GM12878 (cell line): Measurements from ENCODE around the gene GALE. TPM values are rescaled to one million over a fixed set of nuclear protein-coding genes. Genes with fewer than 3 reads are reported as not detected.

ENCODE experiments used
- ATAC-seq: fragments of 200-7000 bp; cut with Tn5 transposase; 3 replicates; pipeline ENCODE4 v1.9.1; 2020; ENCODE audit warnings: mild to moderate bottlenecking, moderate library complexity
- BruUV-seq: library from RNA; stranded (reverse); fragments of 400-500 nt; replicated peaks from 2 replicates; lab custom pipeline; 2021; lab: Mats Ljungman, UMichigan
- CTCF ChIA-PET: fragments of 300-600 bp; sonication (Branson Sonifier 250); formaldehyde crosslinking; extraction: SDS; loops from one replicate; lab custom pipeline; 2021; ENCODE audit warnings: inconsistent platforms; lab: Yijun Ruan, JAX
- POLR2A ChIA-PET: fragments of 350-600 bp; formaldehyde crosslinking; extraction: SDS; loops from one replicate; lab custom pipeline; 2021; ENCODE audit warnings: inconsistent platforms; lab: Charles Lee
- RAD21 ChIA-PET: fragments of 300-600 bp; sonication (Branson Sonifier 250); formaldehyde crosslinking; loops from one replicate; lab custom pipeline; 2023; ENCODE audit warnings: antibody characterized with exemption; ENCODE audit not compliant: unreplicated experiment; lab: Charles Lee
- SMC1A ChIA-PET: fragments of 300-600 bp; sonication (Branson Sonifier 250); formaldehyde crosslinking; loops from one replicate; lab custom pipeline; 2023; ENCODE audit not compliant: unreplicated experiment, uncharacterized antibody; lab: Charles Lee
- DNase-seq: peaks from one replicate; pipeline ENCODE4 v3.0.0-alpha.2; 2011; ENCODE audit warnings: low read depth, low spot score
- FAIRE-seq: peaks from 3 replicates; lab custom pipeline; 2011; peaks lifted over from hg19 to GRCh38; lab: Jason Lieb, UNC
- H2AFZ ChIP-seq: 2 replicates; pipeline ENCODE4 v1.6.0; 2011; ENCODE audit warnings: low read depth, low read length, control low read depth; ENCODE audit not compliant: control insufficient read depth
- H3K27ac ChIP-seq: 2 replicates; pipeline ENCODE4 v1.5.1; 2011; ENCODE audit warnings: control low read depth; ENCODE audit not compliant: control insufficient read depth, insufficient read depth
- H3K27me3 ChIP-seq, 2 experiments: replicated peaks in 1 of 2; 2 replicates each; pipeline versions ENCODE4 v1.6.0 to v1.6.1; 2011; ENCODE audit warnings: low read length in 1 of 2; ENCODE audit not compliant: control insufficient read depth in 2 of 2, insufficient read depth in 2 of 2
- H3K36me3 ChIP-seq, 2 experiments: 2 replicates each; pipeline ENCODE4 v1.5.1; 2011; ENCODE audit warnings: low read length in 1 of 2; ENCODE audit not compliant: control insufficient read depth in 2 of 2, insufficient read depth in 2 of 2
- H3K4me1 ChIP-seq: 2 replicates; pipeline ENCODE4 v1.6.1; 2011; ENCODE audit warnings: mild to moderate bottlenecking, low read length, moderate library complexity, mixed read lengths; ENCODE audit not compliant: control insufficient read depth, insufficient read depth
- H3K4me2 ChIP-seq: 2 replicates; pipeline ENCODE4 v1.6.0; 2011; ENCODE audit warnings: control low read depth; ENCODE audit not compliant: control insufficient read depth, insufficient read depth
- H3K4me3 ChIP-seq: fragments of 200-600 bp; sonication (generic); 2 replicates; pipeline ENCODE4 v1.5.1; 2016
- H3K79me2 ChIP-seq: 2 replicates; pipeline ENCODE4 v1.6.0; 2011; ENCODE audit warnings: low read length; ENCODE audit not compliant: control insufficient read depth, insufficient read depth
- H3K9ac ChIP-seq: 2 replicates; pipeline ENCODE4 v1.8.0; 2011; ENCODE audit warnings: low read length, control low read depth, mixed read lengths; ENCODE audit not compliant: control insufficient read depth, insufficient read depth
- H3K9me3 ChIP-seq: replicated peaks from 3 replicates; pipeline ENCODE4 v1.5.1; 2011; ENCODE audit warnings: mild to moderate bottlenecking, low read length; ENCODE audit not compliant: control insufficient read depth, insufficient read depth
- H4K20me1 ChIP-seq: 2 replicates; pipeline ENCODE4 v1.6.0; 2011; ENCODE audit not compliant: control insufficient read depth, insufficient read depth
- SP1 ChIP-seq: IDR thresholded peaks from one replicate; pipeline ENCODE4 v1.6.1; 2011; ENCODE audit warnings: low read depth, low read length
- ZNF622 ChIP-seq: fragments of 450-650 bp; IDR thresholded peaks from 2 replicates; pipeline ENCODE4 v1.6.1; 2017; ENCODE audit warnings: mild to moderate bottlenecking, inconsistent platforms
- WGBS: methylation state at CpG from one replicate; pipeline ENCODE4 v1.1.6; 2016; ENCODE audit warnings: low lambda C conversion rate; ENCODE audit not compliant: insufficient replicate concordance, insufficient coverage; ENCODE audit errors: missing lambda C conversion rate; 5-methylcytosine and 5-hydroxymethylcytosine counted together
- in situ Hi-C: fragments of 300-500 bp; cut with MboI; formaldehyde crosslinking; loops from 9 replicates; pipeline ENCODE4 v1.14.3; 2018; ENCODE audit warnings: mixed read lengths
- intact Hi-C: fragments of 100-400 bp; cut with micrococcal nuclease; formaldehyde crosslinking; loops from one replicate; pipeline ENCODE4 v1.14.2; 2022; ENCODE audit not compliant: unreplicated experiment
- polyA plus RNA-seq, 11 experiments: library from polyadenylated mRNA; depleted of rRNA in 4 of 11; unstranded in 6 of 11; stranded (reverse) in 5 of 11; fragments of >200 nt; fragmentation: Nextera tagmentation in 4 of 11; fragmentation: Illumina TruSeq in 1 of 11; extraction: Ambion mirVana in 4 of 11; extraction: Trizol in 1 of 11; gene quantifications; 1 replicate in 1 of 11; 2 replicates in 10 of 11; pipeline versions ENCODE4 v1.2.1 to v1.2.3, GENCODE V29; 2011 to 2016; ENCODE audit warnings: inconsistent platforms in 2 of 11, missing spikeins in 2 of 11, low read depth in 1 of 11
- total RNA-seq, 4 experiments: library from RNA; depleted of rRNA in 3 of 4; stranded (reverse); fragments of >200 nt in 3 of 4; fragmentation: Illumina TruSeq in 1 of 4; extraction: Trizol in 1 of 4; gene quantifications; 2 replicates each; pipeline versions ENCODE4 v1.2.1 to v1.2.3, GENCODE V29; 2013 to 2021
- TF ChIP-seq, protein P1 (sequence below): IDR thresholded peaks from 2 replicates; pipeline ENCODE4 v1.6.1; 2012; ENCODE audit warnings: improper control_type of control experiment, low read depth, low read length; ENCODE audit not compliant: insufficient replicate concordance

Gene GALE
- total and polyA plus RNA-seq, 10 of the 15 experiments (the other 5 are each of a cell fraction or from before 2014, with no cell fraction given), result 4.2 to 93.7 (median 40.4) TPM

DNA sequence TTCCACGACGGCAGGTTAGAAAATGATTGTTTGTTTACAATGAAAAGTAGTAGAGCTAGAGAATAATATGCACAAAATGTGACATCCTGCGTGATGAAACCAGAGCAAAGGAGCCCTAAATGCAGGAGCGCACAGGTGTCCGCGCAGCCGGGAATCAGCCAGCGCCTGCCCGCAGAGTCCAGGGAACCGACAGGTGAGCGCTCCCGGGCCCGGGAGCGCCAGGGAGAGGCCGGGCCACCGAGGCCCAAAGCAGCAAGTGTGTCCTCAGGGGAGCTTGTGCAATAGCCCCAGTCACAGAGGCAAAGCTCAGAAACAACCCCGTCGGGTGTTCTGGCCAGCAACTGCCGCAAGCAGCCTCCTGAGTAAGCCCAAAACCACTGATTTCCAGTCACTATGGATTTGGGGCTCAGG, 789 bp upstream of the GALE start:
- in situ Hi-C loops, result loop anchor here (10.0 kb wide), 1 partner anchor 63 kb away; the partner anchor contains the start of gene FUCA1
- ChIA-PET SMC1A (interaction anchor here (0.8 to 3.5 kb wide), 7 partner anchors 8 to 115 kb away, joined by 4 to 16 read pairs (median 6); partner anchors contain the start of gene PITHD1), POLR2A (interaction anchor here (0.6 to 3.0 kb wide), 4 partner anchors 9 to 206 kb away, joined by 3 to 19 read pairs (median 6); partner anchors contain the start of gene HMGCL)

More for the DNA sequence above, 789 bp upstream of the GALE start:
- RAD21 ChIA-PET, result interaction anchor here (1.7 to 3.3 kb wide), 4 partner anchors 21 to 115 kb away, joined by 6 to 15 read pairs (median 8); partner anchors contain the start of gene PITHD1
- no peak for ATAC-seq
- CTCF ChIA-PET, result interaction anchor here (0.8 to 7.5 kb wide), 8 partner anchors 10 to 116 kb away, joined by 4 to 63 read pairs (median 8); partner anchors contain the start of genes CNR2 and LYPLA2
- no peak for FAIRE-seq
- no peak for DNase-seq
- H3K27me3 ChIP-seq, result no peaks in the 10 kb centered on the region
- H3K79me2 ChIP-seq, result peaks cover 10% of the 10 kb centered on the region
- WGBS, result 57% methylated on average over 19 of the region's 19 CpGs
- H3K4me3 ChIP-seq, result peak overlapping the region; percentile 71
- intact Hi-C loops, result no loop called here
- H3K27ac ChIP-seq, result peak overlapping the region; percentile 49
- BruUV-seq, result TSS peak; percentile 52
- peaks cover 9% of the 10 kb centered on the region for H3K4me1 ChIP-seq
- peak overlapping the region; percentile 82 for H3K4me2 ChIP-seq
- H2AFZ ChIP-seq, result no peak overlapping the region
- peak overlapping the region; percentile 73 for H3K9ac ChIP-seq
- H3K9me3 ChIP-seq, result no peaks in the 10 kb centered on the region
- peaks cover 3 to 8% of the 10 kb centered on the region in 2 experiments; a peak in 3 of 4 replicates for H3K36me3 ChIP-seq
- no peak for TF ChIP-seq ZNF622
- TF ChIP-seq, protein P1, sequence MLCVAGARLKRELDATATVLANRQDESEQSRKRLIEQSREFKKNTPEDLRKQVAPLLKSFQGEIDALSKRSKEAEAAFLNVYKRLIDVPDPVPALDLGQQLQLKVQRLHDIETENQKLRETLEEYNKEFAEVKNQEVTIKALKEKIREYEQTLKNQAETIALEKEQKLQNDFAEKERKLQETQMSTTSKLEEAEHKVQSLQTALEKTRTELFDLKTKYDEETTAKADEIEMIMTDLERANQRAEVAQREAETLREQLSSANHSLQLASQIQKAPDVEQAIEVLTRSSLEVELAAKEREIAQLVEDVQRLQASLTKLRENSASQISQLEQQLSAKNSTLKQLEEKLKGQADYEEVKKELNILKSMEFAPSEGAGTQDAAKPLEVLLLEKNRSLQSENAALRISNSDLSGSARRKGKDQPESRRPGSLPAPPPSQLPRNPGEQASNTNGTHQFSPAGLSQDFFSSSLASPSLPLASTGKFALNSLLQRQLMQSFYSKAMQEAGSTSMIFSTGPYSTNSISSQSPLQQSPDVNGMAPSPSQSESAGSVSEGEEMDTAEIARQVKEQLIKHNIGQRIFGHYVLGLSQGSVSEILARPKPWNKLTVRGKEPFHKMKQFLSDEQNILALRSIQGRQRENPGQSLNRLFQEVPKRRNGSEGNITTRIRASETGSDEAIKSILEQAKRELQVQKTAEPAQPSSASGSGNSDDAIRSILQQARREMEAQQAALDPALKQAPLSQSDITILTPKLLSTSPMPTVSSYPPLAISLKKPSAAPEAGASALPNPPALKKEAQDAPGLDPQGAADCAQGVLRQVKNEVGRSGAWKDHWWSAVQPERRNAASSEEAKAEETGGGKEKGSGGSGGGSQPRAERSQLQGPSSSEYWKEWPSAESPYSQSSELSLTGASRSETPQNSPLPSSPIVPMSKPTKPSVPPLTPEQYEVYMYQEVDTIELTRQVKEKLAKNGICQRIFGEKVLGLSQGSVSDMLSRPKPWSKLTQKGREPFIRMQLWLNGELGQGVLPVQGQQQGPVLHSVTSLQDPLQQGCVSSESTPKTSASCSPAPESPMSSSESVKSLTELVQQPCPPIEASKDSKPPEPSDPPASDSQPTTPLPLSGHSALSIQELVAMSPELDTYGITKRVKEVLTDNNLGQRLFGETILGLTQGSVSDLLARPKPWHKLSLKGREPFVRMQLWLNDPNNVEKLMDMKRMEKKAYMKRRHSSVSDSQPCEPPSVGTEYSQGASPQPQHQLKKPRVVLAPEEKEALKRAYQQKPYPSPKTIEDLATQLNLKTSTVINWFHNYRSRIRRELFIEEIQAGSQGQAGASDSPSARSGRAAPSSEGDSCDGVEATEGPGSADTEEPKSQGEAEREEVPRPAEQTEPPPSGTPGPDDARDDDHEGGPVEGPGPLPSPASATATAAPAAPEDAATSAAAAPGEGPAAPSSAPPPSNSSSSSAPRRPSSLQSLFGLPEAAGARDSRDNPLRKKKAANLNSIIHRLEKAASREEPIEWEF, result no peak
- no peak for TF ChIP-seq SP1
- no peaks in the 10 kb centered on the region for H4K20me1 ChIP-seq
